ENCODE data around the gene A1BG. TPM values are rescaled to one million over a fixed set of nuclear protein-coding genes. Genes with fewer than 3 reads are reported as not detected.

Gene A1BG
- total RNA-seq, 4 donors from 2014 or later = 1.0 to 14.9 (median 8.1) TPM

DNA sequence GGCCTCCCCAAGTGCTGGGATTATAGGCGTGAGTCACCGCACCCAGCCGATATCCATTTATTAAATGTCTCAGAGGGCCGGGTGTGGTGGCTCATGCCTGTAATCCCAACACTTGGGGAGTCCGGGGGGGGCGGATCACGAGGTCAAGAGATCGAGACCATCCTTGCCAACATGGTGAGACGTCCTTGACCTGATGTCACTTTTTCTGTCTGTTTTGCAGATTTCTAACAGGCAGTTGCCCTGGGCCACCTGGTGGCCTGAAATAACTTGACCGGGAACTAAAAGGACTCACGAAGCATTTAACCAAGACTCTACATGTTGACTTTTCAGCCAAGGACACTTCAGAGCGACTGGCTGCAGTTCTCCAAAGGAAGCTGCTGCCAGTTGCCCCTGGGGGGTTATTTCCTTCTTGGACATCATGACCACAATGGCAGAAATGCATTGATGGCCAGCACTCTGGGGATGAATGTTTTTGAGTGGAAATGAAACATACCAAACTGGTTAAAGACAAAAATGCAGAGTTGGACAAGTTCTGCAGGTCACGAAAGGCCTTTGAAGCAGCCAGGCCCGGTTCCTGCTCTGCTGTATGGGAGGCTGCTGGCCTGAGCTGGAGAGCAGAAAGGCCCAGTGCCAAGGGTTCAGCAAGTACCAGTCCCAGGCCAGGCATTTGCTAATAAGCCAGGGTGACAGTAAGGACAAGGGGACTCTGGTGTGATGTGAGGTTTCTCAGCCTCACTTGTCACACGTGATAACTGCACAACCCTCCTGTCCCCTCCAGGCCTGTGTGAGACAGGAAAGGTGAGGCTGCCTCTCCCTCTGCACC lies 19.2 kb upstream of the A1BG start:
- TF ChIP-seq EP300 (IDR thresholded peaks at IDR 0.05) (no peak), POLR2AphosphoS5 (IDR thresholded peaks at IDR 0.05) (no peak), POLR2A (IDR thresholded peaks at IDR 0.05) (no peak)
- TF ChIP-seq, protein P1, sequence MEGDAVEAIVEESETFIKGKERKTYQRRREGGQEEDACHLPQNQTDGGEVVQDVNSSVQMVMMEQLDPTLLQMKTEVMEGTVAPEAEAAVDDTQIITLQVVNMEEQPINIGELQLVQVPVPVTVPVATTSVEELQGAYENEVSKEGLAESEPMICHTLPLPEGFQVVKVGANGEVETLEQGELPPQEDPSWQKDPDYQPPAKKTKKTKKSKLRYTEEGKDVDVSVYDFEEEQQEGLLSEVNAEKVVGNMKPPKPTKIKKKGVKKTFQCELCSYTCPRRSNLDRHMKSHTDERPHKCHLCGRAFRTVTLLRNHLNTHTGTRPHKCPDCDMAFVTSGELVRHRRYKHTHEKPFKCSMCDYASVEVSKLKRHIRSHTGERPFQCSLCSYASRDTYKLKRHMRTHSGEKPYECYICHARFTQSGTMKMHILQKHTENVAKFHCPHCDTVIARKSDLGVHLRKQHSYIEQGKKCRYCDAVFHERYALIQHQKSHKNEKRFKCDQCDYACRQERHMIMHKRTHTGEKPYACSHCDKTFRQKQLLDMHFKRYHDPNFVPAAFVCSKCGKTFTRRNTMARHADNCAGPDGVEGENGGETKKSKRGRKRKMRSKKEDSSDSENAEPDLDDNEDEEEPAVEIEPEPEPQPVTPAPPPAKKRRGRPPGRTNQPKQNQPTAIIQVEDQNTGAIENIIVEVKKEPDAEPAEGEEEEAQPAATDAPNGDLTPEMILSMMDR (IDR thresholded peaks at IDR 0.05) = no peak

DNA sequence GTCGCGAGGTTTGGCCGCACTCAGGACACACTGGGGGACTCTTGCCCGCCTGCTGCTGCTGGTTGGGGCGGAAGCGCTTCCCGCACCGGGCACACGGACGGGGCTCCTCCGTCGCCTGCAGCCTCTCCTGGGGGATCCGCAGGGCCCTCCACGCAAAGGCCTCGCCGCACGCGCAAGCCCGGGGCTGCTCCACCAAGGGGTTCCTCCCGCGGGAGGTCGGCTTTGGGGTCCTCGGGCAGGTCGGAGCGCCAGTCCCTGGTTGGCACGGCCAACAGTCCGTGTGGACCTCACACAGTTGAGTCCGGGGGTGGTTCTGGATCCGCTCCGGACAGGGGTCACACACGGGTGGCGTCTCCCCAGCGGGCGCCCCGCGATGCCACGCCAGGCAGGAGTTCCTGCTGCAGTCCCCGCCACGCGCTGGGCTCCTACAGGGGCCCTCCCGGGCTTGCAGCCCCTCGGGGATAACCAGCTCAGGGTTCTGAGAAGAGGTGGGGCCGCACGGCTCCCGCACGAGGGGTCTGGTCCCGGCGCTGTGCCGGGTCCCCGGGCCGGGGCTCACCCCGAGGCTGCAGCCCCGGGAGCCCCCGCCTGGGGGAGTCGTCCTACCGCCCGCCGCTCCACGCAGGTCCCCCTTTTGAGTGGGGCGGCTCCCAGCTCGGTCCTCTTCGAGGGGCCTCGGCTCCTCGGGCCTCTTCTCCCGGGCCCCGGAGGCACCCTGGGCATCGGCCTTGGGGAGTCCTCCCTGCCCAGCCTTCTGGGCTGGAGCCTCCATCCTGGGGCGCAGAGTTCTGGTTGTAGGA lies 15.5 kb upstream of the A1BG start:
- H3K27me3 ChIP-seq = no peaks in the 10 kb centered on the region
- peaks cover 21% of the 10 kb centered on the region for H3K36me3 ChIP-seq
- H3K9me3 ChIP-seq = no peaks in the 10 kb centered on the region
- no peak overlapping the region for H3K4me3 ChIP-seq
- DNase-seq (ENCODE audit: low spot score in 2 of 2) = no peak
- TF ChIP-seq POLR2A (IDR thresholded peaks at IDR 0.05) = no peak
- no peak for TF ChIP-seq EP300 (IDR thresholded peaks at IDR 0.05)
- no peak for TF ChIP-seq POLR2AphosphoS5 (IDR thresholded peaks at IDR 0.05)
- TF ChIP-seq, protein P1 (IDR thresholded peaks at IDR 0.05) = no peak
- no peaks in the 10 kb centered on the region for H3K4me1 ChIP-seq
- H3K27ac ChIP-seq = no peak overlapping the region
- 100% methylated on average over 2 of the region's 68 CpGs for WGBS

More for the DNA sequence above, 19.2 kb upstream of the A1BG start:
- DNase-seq (ENCODE audit: low spot score in 2 of 2) = no peak
- Histone ChIP-seq H3K36me3 (peaks cover 16% of the 10 kb centered on the region), H3K27me3 (no peaks in the 10 kb centered on the region), H3K4me3 (no peak overlapping the region), H3K9me3 (no peaks in the 10 kb centered on the region), H3K27ac (no peak overlapping the region), H3K4me1 (no peaks in the 10 kb centered on the region)
- WGBS = 71% methylated on average over 15 of the region's 15 CpGs

DNA sequence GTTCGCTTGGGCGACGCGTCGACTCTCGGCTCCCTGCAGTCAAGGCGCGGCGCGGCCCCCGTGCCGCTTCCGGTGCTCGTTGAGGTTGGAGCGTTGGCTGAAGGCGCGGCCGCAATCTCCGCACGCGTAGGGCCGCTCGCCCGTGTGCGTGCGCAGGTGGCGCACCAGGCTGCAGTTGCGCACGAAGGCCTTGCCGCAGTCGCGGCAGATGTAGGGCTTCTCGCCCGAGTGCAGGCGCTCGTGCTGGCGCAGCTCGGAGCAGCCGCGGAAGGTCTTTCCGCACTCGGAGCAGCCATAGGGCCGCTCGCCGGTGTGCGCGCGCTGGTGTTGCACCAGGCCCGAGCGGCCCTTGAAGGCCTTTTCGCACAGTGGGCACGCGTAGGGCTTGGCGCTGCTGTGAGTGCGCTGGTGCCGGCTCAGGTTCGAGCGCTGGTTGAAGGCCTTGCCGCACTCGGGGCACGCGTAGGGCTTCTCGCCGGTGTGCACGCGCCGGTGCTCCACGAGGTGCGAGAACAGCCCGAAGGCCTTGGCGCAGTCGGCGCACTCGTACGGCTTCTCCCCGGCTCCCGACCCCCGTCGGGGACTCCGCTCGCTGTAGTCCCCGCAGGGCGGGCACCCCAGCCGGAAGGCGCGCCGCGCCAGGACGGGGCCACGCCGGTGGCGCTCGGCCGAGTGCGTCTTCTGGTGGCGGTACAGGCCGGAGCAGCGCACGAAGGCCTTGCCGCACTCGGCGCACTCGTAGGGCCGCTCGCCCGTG lies 14.6 kb upstream of the A1BG start:
- Histone ChIP-seq H3K4me1 (peaks cover 7% of the 10 kb centered on the region), H3K9me3 (no peaks in the 10 kb centered on the region), H3K36me3 (peaks cover 21% of the 10 kb centered on the region), H3K4me3 (no peak overlapping the region), H3K27me3 (no peaks in the 10 kb centered on the region), H3K27ac (no peak overlapping the region)
- WGBS = 89% methylated on average over 44 of the region's 106 CpGs
- no peak for DNase-seq (ENCODE audit: low spot score in 2 of 2)
- TF ChIP-seq, protein P1 (IDR thresholded peaks at IDR 0.05) = no peak
- TF ChIP-seq POLR2AphosphoS5 (IDR thresholded peaks at IDR 0.05) (no peak), POLR2A (IDR thresholded peaks at IDR 0.05) (no peak), EP300 (IDR thresholded peaks at IDR 0.05) (no peak)

DNA sequence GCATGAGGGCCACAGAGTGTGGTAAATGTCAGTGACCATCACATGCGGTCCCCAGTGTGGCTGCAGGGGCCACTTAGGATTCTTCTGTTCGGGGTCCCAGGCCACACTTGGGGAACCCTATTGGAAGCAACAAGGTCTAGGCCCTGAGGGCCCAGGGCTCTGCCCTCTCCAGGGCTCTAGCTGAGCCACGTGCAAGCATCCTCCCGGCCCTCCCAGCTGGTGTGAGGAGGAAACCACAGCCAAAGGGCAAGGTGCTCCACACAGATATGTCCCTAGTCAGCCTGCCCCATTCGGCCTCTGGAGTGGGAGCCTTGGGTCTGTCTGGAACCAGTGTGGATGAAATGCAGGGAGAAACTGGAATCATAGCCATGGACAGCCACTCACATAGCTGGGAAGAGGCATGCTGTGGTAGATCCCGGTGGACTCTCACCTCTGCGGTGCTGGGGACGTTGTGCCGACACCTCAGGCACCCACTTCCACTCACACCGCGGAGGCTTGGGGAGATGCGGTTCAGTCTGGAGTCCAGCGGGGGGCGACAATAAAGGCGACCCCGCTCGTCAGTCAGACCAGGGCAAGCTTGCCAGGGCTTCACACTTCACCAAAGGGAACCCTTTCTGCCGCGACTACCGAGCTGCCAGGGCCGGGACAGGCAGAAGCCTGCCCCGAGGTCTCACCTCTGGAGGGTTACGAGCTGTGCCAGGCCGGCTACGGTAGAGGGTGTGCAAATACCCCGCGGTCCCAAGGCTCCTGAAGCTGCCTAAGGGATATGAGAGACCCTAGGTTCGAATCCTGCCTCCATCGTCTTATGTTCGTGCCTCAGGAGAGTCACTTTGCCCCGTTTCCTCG lies 13.5 kb upstream of the A1BG start:
- peaks cover 21% of the 10 kb centered on the region for H3K36me3 ChIP-seq
- WGBS = 93% methylated on average over 22 of the region's 32 CpGs
- no peak for DNase-seq (ENCODE audit: low spot score in 2 of 2)

More for the DNA sequence above, 13.5 kb upstream of the A1BG start:
- Histone ChIP-seq H3K4me3 (no peak overlapping the region), H3K27me3 (no peaks in the 10 kb centered on the region), H3K27ac (no peak overlapping the region), H3K4me1 (peaks cover 10% of the 10 kb centered on the region), H3K9me3 (no peaks in the 10 kb centered on the region)
- TF ChIP-seq, protein P1 (IDR thresholded peaks at IDR 0.05) = no peak
- TF ChIP-seq POLR2AphosphoS5 (IDR thresholded peaks at IDR 0.05) = no peak
- TF ChIP-seq POLR2A (IDR thresholded peaks at IDR 0.05) = no peak
- TF ChIP-seq EP300 (IDR thresholded peaks at IDR 0.05) = no peak

All from suprapubic skin (tissue), 4 donors.